Measurements from ENCODE around the gene UBE2D1.

DNA sequence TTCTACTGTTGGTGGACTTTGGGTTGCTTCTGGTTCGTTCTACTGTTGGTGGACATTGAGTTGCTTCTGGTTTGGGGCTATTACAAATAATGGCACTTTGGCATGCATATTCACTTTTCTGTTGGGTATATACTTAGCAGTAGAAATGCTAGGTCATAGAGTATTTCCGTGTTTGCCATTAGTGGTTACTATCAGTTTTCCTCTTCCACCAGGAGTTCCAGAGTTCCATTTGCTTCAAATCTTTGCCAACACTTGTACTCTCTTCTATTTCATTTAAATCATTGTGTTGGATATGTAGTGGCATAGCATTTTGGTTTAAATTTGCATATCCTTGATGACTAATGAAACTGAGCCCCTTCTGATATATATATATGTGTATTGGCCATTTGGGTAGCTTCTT, 15.2 kb downstream of the UBE2D1 start:
- TF ChIP-seq, protein P1, sequence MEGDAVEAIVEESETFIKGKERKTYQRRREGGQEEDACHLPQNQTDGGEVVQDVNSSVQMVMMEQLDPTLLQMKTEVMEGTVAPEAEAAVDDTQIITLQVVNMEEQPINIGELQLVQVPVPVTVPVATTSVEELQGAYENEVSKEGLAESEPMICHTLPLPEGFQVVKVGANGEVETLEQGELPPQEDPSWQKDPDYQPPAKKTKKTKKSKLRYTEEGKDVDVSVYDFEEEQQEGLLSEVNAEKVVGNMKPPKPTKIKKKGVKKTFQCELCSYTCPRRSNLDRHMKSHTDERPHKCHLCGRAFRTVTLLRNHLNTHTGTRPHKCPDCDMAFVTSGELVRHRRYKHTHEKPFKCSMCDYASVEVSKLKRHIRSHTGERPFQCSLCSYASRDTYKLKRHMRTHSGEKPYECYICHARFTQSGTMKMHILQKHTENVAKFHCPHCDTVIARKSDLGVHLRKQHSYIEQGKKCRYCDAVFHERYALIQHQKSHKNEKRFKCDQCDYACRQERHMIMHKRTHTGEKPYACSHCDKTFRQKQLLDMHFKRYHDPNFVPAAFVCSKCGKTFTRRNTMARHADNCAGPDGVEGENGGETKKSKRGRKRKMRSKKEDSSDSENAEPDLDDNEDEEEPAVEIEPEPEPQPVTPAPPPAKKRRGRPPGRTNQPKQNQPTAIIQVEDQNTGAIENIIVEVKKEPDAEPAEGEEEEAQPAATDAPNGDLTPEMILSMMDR (IDR thresholded peaks at IDR 0.05), result no peak
- no peak for TF ChIP-seq POLR2A (IDR thresholded peaks at IDR 0.05)
- no peak for TF ChIP-seq POLR2AphosphoS5 (IDR thresholded peaks at IDR 0.05)

Data from prostate gland (tissue), 2 donors.